ENCODE results near the gene CCDC188.

DNA sequence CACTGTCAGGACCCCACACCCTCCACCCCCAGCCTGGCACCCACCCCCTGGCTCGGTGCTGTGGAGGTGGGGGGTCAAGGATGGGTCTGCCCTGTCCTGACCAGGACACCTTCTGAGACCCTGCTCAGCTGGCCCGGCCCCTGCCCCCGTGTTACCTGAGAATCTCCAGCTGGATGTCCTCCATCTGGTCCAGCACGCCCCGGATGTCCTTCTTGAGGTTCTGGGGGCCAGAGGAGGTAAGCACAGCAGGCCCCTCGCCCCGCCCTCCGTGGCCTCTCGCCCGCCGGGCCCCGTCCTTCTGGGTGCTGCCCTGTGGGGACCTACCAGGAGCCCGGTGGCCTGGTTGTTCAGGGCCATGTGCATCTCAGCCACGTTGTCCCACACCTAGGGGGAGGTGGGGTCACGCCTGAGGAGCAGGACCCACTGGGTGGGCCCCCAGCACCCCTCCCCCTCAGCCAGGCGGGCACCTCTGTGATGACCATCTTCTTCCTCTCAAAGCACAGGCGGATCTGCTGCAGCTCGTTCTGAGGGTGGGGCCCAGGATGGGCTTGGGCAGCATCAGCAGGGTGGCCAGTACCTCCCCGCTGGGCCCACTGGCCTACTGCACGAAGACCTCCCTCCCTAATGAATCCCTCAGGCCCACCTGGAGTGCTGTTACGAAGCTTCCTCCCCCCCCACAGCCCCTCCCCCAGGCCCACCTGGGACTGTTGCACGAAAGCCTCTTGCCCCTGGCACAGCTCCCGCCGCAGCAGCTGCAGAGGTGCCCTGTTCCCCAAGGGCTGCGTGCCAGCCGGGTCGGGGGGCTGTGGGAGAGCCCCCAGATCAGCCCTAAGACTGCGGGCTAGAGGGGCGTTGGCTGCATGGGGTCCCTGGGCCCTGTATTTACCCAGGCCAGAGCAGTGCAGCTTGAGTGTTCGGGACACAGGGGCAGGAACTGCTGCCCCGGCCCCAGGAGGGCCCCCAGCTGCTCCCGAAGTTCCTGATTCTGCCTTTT is 1.3 kb downstream of the CCDC188 start:
- TF ChIP-seq SP1 (IDR thresholded peaks at IDR 0.05) (no peak), BHLHE40 (IDR thresholded peaks at IDR 0.05; ENCODE audit: borderline replicate concordance) (no peak), FOXM1 (IDR thresholded peaks at IDR 0.05; ENCODE audit: borderline replicate concordance) (no peak)
- TF ChIP-seq, protein P1, sequence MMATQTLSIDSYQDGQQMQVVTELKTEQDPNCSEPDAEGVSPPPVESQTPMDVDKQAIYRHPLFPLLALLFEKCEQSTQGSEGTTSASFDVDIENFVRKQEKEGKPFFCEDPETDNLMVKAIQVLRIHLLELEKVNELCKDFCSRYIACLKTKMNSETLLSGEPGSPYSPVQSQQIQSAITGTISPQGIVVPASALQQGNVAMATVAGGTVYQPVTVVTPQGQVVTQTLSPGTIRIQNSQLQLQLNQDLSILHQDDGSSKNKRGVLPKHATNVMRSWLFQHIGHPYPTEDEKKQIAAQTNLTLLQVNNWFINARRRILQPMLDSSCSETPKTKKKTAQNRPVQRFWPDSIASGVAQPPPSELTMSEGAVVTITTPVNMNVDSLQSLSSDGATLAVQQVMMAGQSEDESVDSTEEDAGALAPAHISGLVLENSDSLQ (IDR thresholded peaks at IDR 0.05) = no peak
